SU-DHL-6 (cell line): ENCODE data around the gene MEI4.

ENCODE experiments used
- CTCF ChIP-seq: fragments of 200-600 bp; sonication (generic); IDR thresholded peaks from one replicate; pipeline ENCODE4 v1.5.1; 2017; ENCODE audit warnings: antibody characterized with exemption, mild to moderate bottlenecking, low read length, moderate library complexity; ENCODE audit not compliant: insufficient read depth, poor library complexity, severe bottlenecking
- EZH2phosphoT487 ChIP-seq: fragments of 200-600 bp; sonication (generic), shearing (Covaris generic); conservative IDR thresholded peaks from 2 replicates; pipeline ENCODE4 v1.6.1; 2018; ENCODE audit warnings: mild to moderate bottlenecking, antibody characterized with exemption, low read length, moderate library complexity, mixed read lengths

GRCh38 chr6:77816766-77817270 lies 164.0 kb downstream of the MEI4 start:
- TF ChIP-seq CTCF (no peak), EZH2phosphoT487 (no peak)
